H9 (cell line): ENCODE data around the gene PLEKHA4. TPM values are rescaled to one million over a fixed set of nuclear protein-coding genes. Genes with fewer than 3 reads are reported as not detected.

Experiments
- DNase-seq: peaks from one replicate; pipeline ENCODE4 v3.0.0-alpha.2; 2017
- H2AFZ ChIP-seq: one replicate; pipeline ENCODE4 v1.6.1; 2013; ENCODE audit warnings: mild to moderate bottlenecking, low read length, control low read depth, moderate library complexity
- H2AK5ac ChIP-seq: 2 replicates; pipeline ENCODE4 v1.6.1; 2013; ENCODE audit warnings: low read length, control low read depth, mixed read lengths; ENCODE audit not compliant: insufficient read length
- H2BK120ac ChIP-seq: one replicate; pipeline ENCODE4 v1.6.1; 2013; ENCODE audit warnings: low read depth, mild to moderate bottlenecking, low read length, control low read depth, inconsistent platforms; ENCODE audit not compliant: poor library complexity, severe bottlenecking
- H2BK12ac ChIP-seq: 2 replicates; pipeline ENCODE4 v1.6.1; 2013; ENCODE audit warnings: low read length, control low read depth, mixed read lengths, low read depth; ENCODE audit not compliant: insufficient read length
- H2BK15ac ChIP-seq: 2 replicates; pipeline ENCODE4 v1.6.1; 2013; ENCODE audit warnings: low read depth, low read length, control low read depth
- H2BK20ac ChIP-seq: one replicate; pipeline ENCODE4 v1.6.1; 2013; ENCODE audit warnings: low read depth, mild to moderate bottlenecking, low read length, control low read depth, inconsistent platforms; ENCODE audit not compliant: poor library complexity, severe bottlenecking
- H2BK5ac ChIP-seq: 2 replicates; pipeline ENCODE4 v1.6.1; 2013; ENCODE audit warnings: low read length, control low read depth, mixed read lengths; ENCODE audit not compliant: insufficient read length
- H3K14ac ChIP-seq: 2 replicates; pipeline ENCODE4 v1.6.1; 2013; ENCODE audit warnings: low read length, control low read depth; ENCODE audit not compliant: insufficient read depth
- H3K18ac ChIP-seq: 2 replicates; pipeline ENCODE4 v1.6.1; 2013; ENCODE audit warnings: low read depth, mild to moderate bottlenecking, mixed read lengths, low read length, control low read depth; ENCODE audit not compliant: insufficient read length
- H3K23ac ChIP-seq: 2 replicates; pipeline ENCODE4 v1.6.1; 2013; ENCODE audit warnings: low read length, control low read depth, mixed read lengths, low read depth; ENCODE audit not compliant: insufficient read length
- H3K23me2 ChIP-seq: 2 replicates; pipeline ENCODE4 v1.6.1; 2013; ENCODE audit warnings: low read depth, mild to moderate bottlenecking, mixed read lengths, low read length, control low read depth; ENCODE audit not compliant: insufficient read length, poor library complexity, severe bottlenecking
- H3K27ac ChIP-seq: 2 replicates; pipeline ENCODE4 v1.5.1; 2013; ENCODE audit warnings: low read length, control low read depth, mixed read lengths, low read depth; ENCODE audit not compliant: insufficient read length
- H3K27me3 ChIP-seq: 2 replicates; pipeline ENCODE4 v1.6.1; 2013; ENCODE audit warnings: low read length, control low read depth, inconsistent platforms; ENCODE audit not compliant: insufficient read depth
- H3K4ac ChIP-seq: 2 replicates; pipeline ENCODE4 v1.6.1; 2013; ENCODE audit warnings: low read depth, mild to moderate bottlenecking, control low read depth, inconsistent platforms, low read length, moderate library complexity
- H3K4me1 ChIP-seq: 2 replicates; pipeline ENCODE4 v1.6.1; 2013; ENCODE audit warnings: low read length, control low read depth, inconsistent platforms; ENCODE audit not compliant: insufficient read depth
- H3K4me2 ChIP-seq: 2 replicates; pipeline ENCODE4 v1.6.1; 2013; ENCODE audit warnings: low read length, control low read depth, mixed read lengths; ENCODE audit not compliant: insufficient read length, insufficient read depth
- H3K56ac ChIP-seq: 2 replicates; pipeline ENCODE4 v1.6.1; 2013; ENCODE audit warnings: low read depth, mild to moderate bottlenecking, mixed read lengths, low read length, control low read depth; ENCODE audit not compliant: insufficient read length
- H3K79me1 ChIP-seq: 2 replicates; pipeline ENCODE4 v1.6.1; 2013; ENCODE audit warnings: low read depth, mild to moderate bottlenecking, moderate library complexity, low read length, control low read depth, inconsistent platforms; ENCODE audit not compliant: insufficient read depth, poor library complexity, severe bottlenecking
- H3K79me2 ChIP-seq: 2 replicates; pipeline ENCODE4 v1.6.1; 2013; ENCODE audit warnings: low read length, control low read depth, inconsistent platforms; ENCODE audit not compliant: insufficient read depth
- H3K9ac ChIP-seq: 2 replicates; pipeline ENCODE4 v1.6.1; 2013; ENCODE audit warnings: low read length, control low read depth, mixed read lengths; ENCODE audit not compliant: insufficient read length; ENCODE audit errors: extremely low read depth
- H3K9me3 ChIP-seq: one replicate; pipeline ENCODE4 v1.6.1; 2013; ENCODE audit warnings: low read depth, low read length, inconsistent platforms; ENCODE audit not compliant: control insufficient read depth
- H3T11ph ChIP-seq: one replicate; pipeline ENCODE4 v1.6.1; 2013; ENCODE audit warnings: mild to moderate bottlenecking, low read length, control low read depth, inconsistent platforms
- H4K20me1 ChIP-seq: one replicate; pipeline ENCODE4 v1.6.1; 2013; ENCODE audit not compliant: control insufficient read depth, insufficient read length, insufficient read depth
- H4K5ac ChIP-seq: 2 replicates; pipeline ENCODE4 v1.6.1; 2013; ENCODE audit warnings: low read depth, mild to moderate bottlenecking, mixed read lengths, low read length, control low read depth; ENCODE audit not compliant: insufficient read length
- H4K8ac ChIP-seq: replicated peaks from 2 replicates; pipeline ENCODE4 v1.6.1; 2013; ENCODE audit warnings: low read length, control low read depth, mixed read lengths, low read depth; ENCODE audit not compliant: insufficient read length
- H4K91ac ChIP-seq: 2 replicates; pipeline ENCODE4 v1.6.1; 2013; ENCODE audit warnings: low read depth, mild to moderate bottlenecking, moderate library complexity, mixed read lengths, low read length, control low read depth; ENCODE audit not compliant: insufficient read length
- H3K27ac Mint-ChIP-seq, 3 experiments: 2 replicates in 2 of 3; 3 replicates in 1 of 3; pipeline ENCODE4 v1.8.0; 2020 to 2021; ENCODE audit warnings: mixed read lengths in 3 of 3, mild to moderate bottlenecking in 1 of 3, moderate library complexity in 1 of 3
- H3K27me3 Mint-ChIP-seq: 2 replicates; pipeline ENCODE4 v1.8.0; 2021; ENCODE audit warnings: low read depth, mild to moderate bottlenecking, moderate library complexity, mixed read lengths
- H3K36me3 Mint-ChIP-seq, 3 experiments: 2 replicates in 2 of 3; 3 replicates in 1 of 3; pipeline ENCODE4 v1.8.0; 2020 to 2021; ENCODE audit warnings: low read depth in 3 of 3, mixed read lengths in 3 of 3; ENCODE audit not compliant: insufficient read depth in 1 of 3
- H3K4me1 Mint-ChIP-seq, 2 experiments: 2 replicates each; pipeline ENCODE4 v1.8.0; 2020; ENCODE audit warnings: mixed read lengths in 2 of 2
- H3K4me3 Mint-ChIP-seq, 2 experiments: 2 replicates in 1 of 2; 3 replicates in 1 of 2; pipeline ENCODE4 v1.8.0; 2020 to 2021; ENCODE audit warnings: mild to moderate bottlenecking in 2 of 2, mixed read lengths in 2 of 2, moderate library complexity in 1 of 2
- H3K9me3 Mint-ChIP-seq, 2 experiments: 2 replicates in 1 of 2; 3 replicates in 1 of 2; pipeline ENCODE4 v1.8.0; 2020; ENCODE audit warnings: mild to moderate bottlenecking in 2 of 2, mixed read lengths in 2 of 2, moderate library complexity in 1 of 2
- CTCF ChIP-seq: fragments of 200-600 bp; sonication (generic); conservative IDR thresholded peaks from 3 replicates; pipeline ENCODE4 v1.8.0; 2021; ENCODE audit warnings: antibody characterized with exemption, mild to moderate bottlenecking
- WGBS: extraction: QIAGEN DNeasy Blood & Tissue Kit; methylation state at CpG from one replicate; pipeline ENCODE4 v1.1.7; 2013; ENCODE audit warnings: missing lambda C conversion rate, low lambda C conversion rate, mixed read lengths; ENCODE audit not compliant: insufficient read length; ENCODE audit errors: extremely low coverage; 5-methylcytosine and 5-hydroxymethylcytosine counted together
- total RNA-seq: library from RNA; stranded (reverse); gene quantifications from 2 replicates; pipeline ENCODE4 v1.2.1, GENCODE V29; 2021

Gene PLEKHA4
- total RNA-seq, 1 experiment from 2014 or later: 15.3 TPM

GRCh38 chr19:48841047-48841446 lies 27.4 kb downstream of the PLEKHA4 start:
- Histone ChIP-seq H3K79me2 (no peaks in the 10 kb centered on the region), H3K27ac (no peak overlapping the region), H2BK15ac (no peak overlapping the region), H2AFZ (no peak overlapping the region), H3T11ph (no peak overlapping the region), H4K20me1 (no peaks in the 10 kb centered on the region), H2BK120ac (no peak overlapping the region), H4K91ac (no peak overlapping the region), H2BK20ac (no peak overlapping the region), H3K4ac (no peak overlapping the region), H3K4me1 (no peaks in the 10 kb centered on the region), H3K9me3 (no peaks in the 10 kb centered on the region), H3K4me2 (no peak overlapping the region), H2BK5ac (no peak overlapping the region), H4K5ac (no peak overlapping the region), H3K9ac (no peak overlapping the region), H2AK5ac (no peak overlapping the region), H3K79me1 (no peaks in the 10 kb centered on the region), H3K23me2 (peaks cover 5% of the 10 kb centered on the region), H3K18ac (no peak overlapping the region), H3K27me3 (no peaks in the 10 kb centered on the region), H3K56ac (no peak overlapping the region), H3K14ac (no peak overlapping the region), H2BK12ac (no peak overlapping the region), H3K23ac (no peak overlapping the region), H4K8ac (no peak overlapping the region)
- no peak for TF ChIP-seq CTCF
- Mint-ChIP-seq H3K4me1 (peaks cover 14 to 16% of the 10 kb centered on the region in 2 experiments), H3K27ac (no peak overlapping the region), H3K27me3 (no peaks in the 10 kb centered on the region), H3K36me3 (peaks cover 4 to 17% (median 16%) of the 10 kb centered on the region in 3 experiments; a peak in 6 of 7 replicates), H3K9me3 (no peaks in the 10 kb centered on the region), H3K4me3 (no peak overlapping the region)
- DNase-seq: no peak
- no CpG with 5 or more reads among the region's 16 CpGs for WGBS
